ENCODE results near the gene FBXO39.
"Not testable (repeated sequence)": the region's sequence is repeated elsewhere in the genome, so short reads cannot be mapped to it uniquely, and the experiment has no call there.

FBXO39 gene

DNA sequence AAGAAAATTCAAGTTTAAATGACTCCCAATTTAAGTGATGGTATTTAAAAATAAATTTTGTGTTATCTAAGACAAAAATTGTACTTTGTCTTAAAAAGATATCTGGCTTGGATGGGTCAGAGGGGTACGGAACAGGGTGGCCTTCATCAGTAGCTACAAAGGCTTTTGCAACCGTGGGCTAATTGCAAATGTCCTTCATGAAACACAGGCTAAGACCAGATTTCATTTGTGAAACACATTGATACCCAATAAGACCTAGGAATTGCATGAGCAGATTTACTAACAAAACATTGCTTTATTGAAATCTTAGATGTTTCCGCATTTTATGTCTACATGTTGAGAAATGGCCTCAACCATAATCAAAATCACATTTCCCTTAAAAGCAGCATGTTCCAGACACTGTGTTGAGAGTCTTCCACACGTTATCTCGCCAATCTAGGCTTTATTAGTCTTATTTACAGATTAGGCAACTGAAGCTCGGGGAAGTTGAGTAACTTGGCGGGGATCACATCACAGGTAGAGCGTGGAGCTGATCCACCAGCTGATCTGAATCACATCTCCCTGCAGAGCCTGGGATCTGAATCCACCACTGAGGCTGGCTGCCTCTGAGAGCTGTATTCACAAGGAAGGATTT is 21.8 kb downstream of the FBXO39 start:
- DNase-seq (ENCODE audit: low spot score): no peak
- TF ChIP-seq, protein P1, sequence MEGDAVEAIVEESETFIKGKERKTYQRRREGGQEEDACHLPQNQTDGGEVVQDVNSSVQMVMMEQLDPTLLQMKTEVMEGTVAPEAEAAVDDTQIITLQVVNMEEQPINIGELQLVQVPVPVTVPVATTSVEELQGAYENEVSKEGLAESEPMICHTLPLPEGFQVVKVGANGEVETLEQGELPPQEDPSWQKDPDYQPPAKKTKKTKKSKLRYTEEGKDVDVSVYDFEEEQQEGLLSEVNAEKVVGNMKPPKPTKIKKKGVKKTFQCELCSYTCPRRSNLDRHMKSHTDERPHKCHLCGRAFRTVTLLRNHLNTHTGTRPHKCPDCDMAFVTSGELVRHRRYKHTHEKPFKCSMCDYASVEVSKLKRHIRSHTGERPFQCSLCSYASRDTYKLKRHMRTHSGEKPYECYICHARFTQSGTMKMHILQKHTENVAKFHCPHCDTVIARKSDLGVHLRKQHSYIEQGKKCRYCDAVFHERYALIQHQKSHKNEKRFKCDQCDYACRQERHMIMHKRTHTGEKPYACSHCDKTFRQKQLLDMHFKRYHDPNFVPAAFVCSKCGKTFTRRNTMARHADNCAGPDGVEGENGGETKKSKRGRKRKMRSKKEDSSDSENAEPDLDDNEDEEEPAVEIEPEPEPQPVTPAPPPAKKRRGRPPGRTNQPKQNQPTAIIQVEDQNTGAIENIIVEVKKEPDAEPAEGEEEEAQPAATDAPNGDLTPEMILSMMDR (IDR thresholded peaks at IDR 0.05; ENCODE audit: borderline replicate concordance, control extremely low read depth, extremely low read depth, insufficient read depth, missing control alignments): no peak
- in situ Hi-C loops (cut with MboI; ENCODE audit: low sequenced_read_pairs, unreplicated experiment): no loop called here

DNA sequence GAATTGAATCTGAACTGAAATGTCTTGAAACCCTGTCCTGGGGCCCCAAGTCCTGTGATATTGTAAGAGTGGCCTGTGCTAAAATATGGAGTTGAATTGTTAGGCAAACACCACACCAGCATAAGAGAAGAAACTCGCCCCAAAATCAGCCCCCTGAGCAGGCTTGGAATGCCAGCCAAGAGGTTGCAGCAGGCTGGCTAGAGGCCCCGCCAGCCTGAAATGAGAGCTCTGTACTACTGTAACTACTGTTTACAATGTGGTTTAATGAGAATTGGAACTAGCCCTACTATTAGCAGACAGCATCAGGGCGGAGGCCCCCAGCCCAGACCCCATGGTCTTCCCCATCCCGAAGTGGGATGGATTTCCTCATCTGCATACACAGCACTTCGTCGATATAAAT is 23.7 kb downstream of the FBXO39 start:
- in situ Hi-C loops (cut with MboI; ENCODE audit: low sequenced_read_pairs, unreplicated experiment): no loop called here
- TF ChIP-seq, protein P1 (IDR thresholded peaks at IDR 0.05; ENCODE audit: borderline replicate concordance, control extremely low read depth, extremely low read depth, insufficient read depth, missing control alignments): no peak
- no peak for DNase-seq (ENCODE audit: low spot score)

DNA sequence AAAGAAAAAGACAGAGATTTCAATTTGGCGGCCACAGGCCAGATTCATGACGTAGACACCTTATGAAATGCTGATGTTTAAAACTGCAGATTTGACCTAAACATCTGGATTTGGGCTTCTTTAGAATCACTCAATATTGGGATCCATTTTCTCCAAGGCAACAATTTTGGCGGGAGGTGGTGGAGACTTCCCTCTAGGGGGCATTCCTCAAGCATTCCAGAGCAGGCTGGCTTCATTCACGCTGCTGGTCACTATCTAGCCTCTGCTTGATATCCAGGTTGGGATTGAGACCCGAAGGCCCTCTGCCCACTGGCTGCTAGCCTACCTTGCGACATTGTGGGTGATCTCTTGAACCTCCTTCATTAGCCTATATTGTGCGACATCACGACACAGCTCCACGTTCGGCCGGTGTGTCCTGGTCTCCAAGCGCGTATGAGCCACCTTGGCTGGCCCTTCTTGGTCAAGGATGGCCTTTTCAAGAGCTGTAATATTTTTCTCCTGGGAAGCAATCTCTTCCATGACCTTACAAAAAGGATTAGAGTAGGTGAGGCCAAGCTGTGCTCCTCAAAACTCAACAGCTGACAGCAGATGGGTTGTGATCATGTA is 24.5 kb downstream of the FBXO39 start:
- DNase-seq (ENCODE audit: low spot score): no peak
- TF ChIP-seq, protein P1 (IDR thresholded peaks at IDR 0.05; ENCODE audit: borderline replicate concordance, control extremely low read depth, extremely low read depth, insufficient read depth, missing control alignments): no peak
- in situ Hi-C loops (cut with MboI; ENCODE audit: low sequenced_read_pairs, unreplicated experiment): no loop called here

DNA sequence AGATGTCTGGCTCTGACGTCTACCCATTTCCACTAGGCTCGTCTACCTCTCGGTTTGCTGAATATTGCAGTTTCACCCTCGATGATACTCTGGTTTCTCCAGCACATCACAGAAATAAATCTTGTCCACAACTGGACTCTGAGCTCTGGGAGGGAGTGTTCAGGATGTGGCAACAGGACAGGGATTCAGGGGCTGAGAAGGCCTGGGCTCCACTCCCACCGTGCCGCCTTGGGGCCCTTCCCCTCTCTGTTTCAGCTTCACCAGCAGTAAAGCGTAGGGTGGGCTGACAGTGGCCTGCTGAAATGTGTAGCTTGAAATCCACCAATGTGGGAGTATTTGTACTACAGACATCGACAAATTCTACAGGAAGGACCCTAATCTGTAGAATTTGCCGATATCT is 35.5 kb downstream of the FBXO39 start:
- in situ Hi-C loops (cut with MboI; ENCODE audit: low sequenced_read_pairs, unreplicated experiment): no loop called here
- TF ChIP-seq, protein P1 (IDR thresholded peaks at IDR 0.05; ENCODE audit: borderline replicate concordance, control extremely low read depth, extremely low read depth, insufficient read depth, missing control alignments): no peak
- no peak for DNase-seq (ENCODE audit: low spot score)

DNA sequence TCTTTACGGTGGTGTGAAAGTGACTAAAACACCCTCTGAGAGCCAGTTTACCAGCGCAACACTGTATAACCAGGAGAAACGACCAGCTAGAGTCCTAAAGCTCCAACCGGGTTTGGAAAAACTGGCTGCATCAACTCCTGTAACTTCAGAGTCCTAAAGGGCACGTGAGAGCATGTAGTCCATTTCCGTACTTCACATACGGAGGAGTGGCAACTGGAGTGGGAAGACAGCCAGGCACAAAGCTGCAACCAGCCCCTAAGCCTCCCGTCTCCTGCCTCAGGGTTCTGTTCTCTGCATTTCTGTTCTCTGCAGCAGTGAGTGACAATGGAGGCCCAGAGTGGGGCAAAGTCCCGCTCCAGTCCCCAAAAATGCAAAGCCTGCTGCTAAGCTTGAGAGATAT is 36.3 kb downstream of the FBXO39 start:
- TF ChIP-seq, protein P1 (IDR thresholded peaks at IDR 0.05; ENCODE audit: borderline replicate concordance, control extremely low read depth, extremely low read depth, insufficient read depth, missing control alignments): no peak
- in situ Hi-C loops (cut with MboI; ENCODE audit: low sequenced_read_pairs, unreplicated experiment): no loop called here

DNA sequence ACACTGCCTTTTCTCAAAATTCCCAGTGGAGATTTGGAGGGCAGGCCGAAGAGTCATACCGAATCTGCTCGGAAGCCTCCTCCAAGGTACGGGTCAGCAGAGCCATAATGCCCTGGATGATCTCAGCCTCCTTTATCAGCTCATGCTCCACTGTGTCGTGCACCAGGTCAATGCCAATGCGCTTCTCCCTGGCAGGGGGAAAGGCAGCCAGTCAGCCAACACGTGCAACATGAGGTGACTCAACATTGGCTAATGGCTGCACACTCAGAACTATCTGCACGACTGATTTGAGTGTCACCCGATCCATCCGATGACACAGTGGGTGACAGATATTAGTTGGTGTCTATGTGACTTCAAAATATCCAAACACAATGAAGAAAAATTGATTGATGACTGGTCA is 39.8 kb downstream of the FBXO39 start:
- in situ Hi-C loops (cut with MboI; ENCODE audit: low sequenced_read_pairs, unreplicated experiment): no loop called here
- TF ChIP-seq, protein P1 (IDR thresholded peaks at IDR 0.05; ENCODE audit: borderline replicate concordance, control extremely low read depth, extremely low read depth, insufficient read depth, missing control alignments): no peak

More for the DNA sequence above, 36.3 kb downstream of the FBXO39 start:
- no peak for DNase-seq (ENCODE audit: low spot score)

DNA sequence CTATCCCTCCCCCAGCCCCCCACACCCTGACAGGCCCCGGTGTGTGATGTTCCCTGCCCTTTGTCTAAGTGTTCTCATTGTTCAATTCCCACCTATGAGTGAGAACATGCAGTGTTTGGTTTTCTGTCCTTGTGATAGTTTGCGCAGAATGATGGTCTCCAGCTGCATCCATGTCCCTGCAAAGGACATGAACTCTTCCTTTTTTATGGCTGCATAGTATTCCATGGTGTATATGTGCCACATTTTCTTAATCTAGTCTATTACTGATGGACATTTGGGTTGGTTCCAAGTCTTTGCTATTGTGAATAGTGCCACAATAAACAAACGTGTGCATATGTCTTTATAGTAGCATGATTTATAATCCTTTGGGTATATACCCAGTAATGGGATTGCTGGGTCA is 40.4 kb downstream of the FBXO39 start:
- DNase-seq (ENCODE audit: low spot score); in situ Hi-C loops (cut with MboI; ENCODE audit: low sequenced_read_pairs, unreplicated experiment): not testable (repeated sequence)

More for the DNA sequence above, 39.8 kb downstream of the FBXO39 start:
- no peak for DNase-seq (ENCODE audit: low spot score)
